Mesendoderm (in vitro differentiated cells): ENCODE data around the gene NAMPT.

Experiments
- DNase-seq: peaks from one replicate; pipeline ENCODE4 v3.0.0; 2013
- H2AK5ac ChIP-seq: 2 replicates; pipeline ENCODE4 v1.6.1; 2013; ENCODE audit warnings: low read length, inconsistent platforms
- H2BK120ac ChIP-seq: 2 replicates; pipeline ENCODE4 v1.6.1; 2013; ENCODE audit warnings: low read depth, mild to moderate bottlenecking, low read length, moderate library complexity, mixed read lengths
- H2BK15ac ChIP-seq: replicated peaks from 2 replicates; pipeline ENCODE4 v1.6.1; 2013; ENCODE audit warnings: low read depth, mild to moderate bottlenecking, moderate library complexity
- H2BK5ac ChIP-seq: 2 replicates; pipeline ENCODE4 v1.6.1; 2013; ENCODE audit warnings: low read length, inconsistent platforms
- H3K18ac ChIP-seq: 2 replicates; pipeline ENCODE4 v1.6.1; 2013; ENCODE audit warnings: mild to moderate bottlenecking, low read length, mixed read lengths
- H3K23ac ChIP-seq: one replicate; pipeline ENCODE4 v1.6.1; 2013; ENCODE audit warnings: low read length
- H3K27ac ChIP-seq: 2 replicates; pipeline ENCODE4 v1.5.1; 2013; ENCODE audit warnings: low read depth, mild to moderate bottlenecking, inconsistent platforms, low read length, moderate library complexity
- H3K27me3 ChIP-seq: 2 replicates; pipeline ENCODE4 v1.6.1; 2013; ENCODE audit warnings: low read length, control low read depth, mild to moderate bottlenecking, inconsistent platforms; ENCODE audit not compliant: insufficient read depth, poor library complexity
- H3K36me3 ChIP-seq: 2 replicates; pipeline ENCODE4 v1.6.1; 2013; ENCODE audit warnings: low read length, inconsistent platforms; ENCODE audit not compliant: control insufficient read depth, insufficient read depth
- H3K4ac ChIP-seq: one replicate; pipeline ENCODE4 v1.6.1; 2013; ENCODE audit warnings: low read depth, mild to moderate bottlenecking, low read length, moderate library complexity
- H3K4me1 ChIP-seq: 2 replicates; pipeline ENCODE4 v1.6.1; 2013; ENCODE audit warnings: low read depth, low read length, inconsistent platforms; ENCODE audit not compliant: control insufficient read depth
- H3K4me2 ChIP-seq: 2 replicates; pipeline ENCODE4 v1.6.1; 2013; ENCODE audit warnings: low read length
- H3K4me3 ChIP-seq: 2 replicates; pipeline ENCODE4 v1.5.1; 2013; ENCODE audit warnings: mild to moderate bottlenecking, low read length
- H3K56ac ChIP-seq: one replicate; pipeline ENCODE4 v1.6.1; 2013; ENCODE audit warnings: low read length
- H3K79me1 ChIP-seq: 2 replicates; pipeline ENCODE4 v1.6.1; 2013; ENCODE audit warnings: low read length, inconsistent platforms
- H3K79me2 ChIP-seq: 2 replicates; pipeline ENCODE4 v1.6.1; 2013; ENCODE audit warnings: mild to moderate bottlenecking, low read length; ENCODE audit not compliant: control insufficient read depth, insufficient read depth
- H3K9ac ChIP-seq: 2 replicates; pipeline ENCODE4 v1.6.1; 2013; ENCODE audit warnings: low read length, inconsistent platforms
- H4K5ac ChIP-seq: one replicate; pipeline ENCODE4 v1.6.1; 2013; ENCODE audit warnings: low read length
- H4K8ac ChIP-seq: one replicate; pipeline ENCODE4 v1.6.1; 2013; ENCODE audit warnings: low read depth, mild to moderate bottlenecking, control low read depth, low read length, moderate library complexity
- WGBS: extraction: QIAGEN DNeasy Blood & Tissue Kit; methylation state at CpG from one replicate; pipeline ENCODE4 v1.1.7; 2013; ENCODE audit warnings: low lambda C conversion rate, missing lambda C conversion rate; ENCODE audit not compliant: insufficient coverage; ENCODE audit errors: extremely low coverage; 5-methylcytosine and 5-hydroxymethylcytosine counted together

NAMPT gene

GRCh38 chr7:106222545-106222944 is 62.2 kb downstream of the NAMPT start:
- no peak overlapping the region for H2AK5ac ChIP-seq
- H2BK5ac ChIP-seq: no peak overlapping the region
- H3K4me3 ChIP-seq: no peak overlapping the region
- no peak overlapping the region for H3K23ac ChIP-seq
- no peaks in the 10 kb centered on the region for H3K79me2 ChIP-seq
- no peaks in the 10 kb centered on the region for H3K79me1 ChIP-seq
- no peaks in the 10 kb centered on the region for H3K36me3 ChIP-seq
- no CpG with 5 or more reads among the region's 2 CpGs for WGBS
- H3K18ac ChIP-seq: no peak overlapping the region
- DNase-seq: no peak
- no peak overlapping the region for H2BK120ac ChIP-seq
- no peaks in the 10 kb centered on the region for H3K27me3 ChIP-seq
- H4K8ac ChIP-seq: no peak overlapping the region
- H3K9ac ChIP-seq: no peak overlapping the region
- no peak overlapping the region for H3K4me2 ChIP-seq
- H3K4me1 ChIP-seq: no peaks in the 10 kb centered on the region
- no peak overlapping the region for H3K27ac ChIP-seq
- no peak overlapping the region for H3K4ac ChIP-seq
- no peak overlapping the region for H2BK15ac ChIP-seq
- H4K5ac ChIP-seq: no peak overlapping the region
- no peak overlapping the region for H3K56ac ChIP-seq

DNA sequence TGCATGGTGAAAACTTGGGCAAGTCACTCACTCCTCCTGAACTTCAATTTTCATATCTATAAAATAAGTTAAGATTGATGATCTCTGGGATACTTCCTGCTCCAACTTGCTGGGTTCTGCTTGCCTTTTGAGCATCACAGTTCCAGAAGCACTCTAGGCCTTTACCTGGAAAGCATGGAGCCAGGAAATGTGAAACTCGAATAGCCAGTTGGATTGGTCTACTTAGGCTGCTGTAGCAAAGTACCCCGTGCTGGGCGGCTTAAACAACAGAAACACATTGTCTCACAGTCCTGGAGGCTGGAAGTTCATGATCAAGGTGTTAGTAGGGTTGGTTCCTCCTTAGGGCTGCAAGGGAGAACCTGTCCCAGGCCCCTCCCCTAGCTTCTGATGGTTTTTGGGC is 64.5 kb downstream of the NAMPT start:
- no peak for DNase-seq
- no peak overlapping the region for H3K4me3 ChIP-seq
- peaks cover 2% of the 10 kb centered on the region for H3K4me1 ChIP-seq
- H2BK15ac ChIP-seq: no peak overlapping the region
- WGBS: no CpG with 5 or more reads among the region's 3 CpGs
- H3K56ac ChIP-seq: no peak overlapping the region
- no peak overlapping the region for H3K27ac ChIP-seq
- no peaks in the 10 kb centered on the region for H3K36me3 ChIP-seq
- H2BK5ac ChIP-seq: no peak overlapping the region
- no peak overlapping the region for H4K8ac ChIP-seq
- H3K4me2 ChIP-seq: no peak overlapping the region
- no peak overlapping the region for H3K4ac ChIP-seq
- no peak overlapping the region for H2AK5ac ChIP-seq
- H3K23ac ChIP-seq: no peak overlapping the region
- no peak overlapping the region for H4K5ac ChIP-seq
- no peak overlapping the region for H3K9ac ChIP-seq
- no peak overlapping the region for H2BK120ac ChIP-seq
- no peak overlapping the region for H3K18ac ChIP-seq
- no peaks in the 10 kb centered on the region for H3K79me1 ChIP-seq
- H3K79me2 ChIP-seq: no peaks in the 10 kb centered on the region
- H3K27me3 ChIP-seq: no peaks in the 10 kb centered on the region

GRCh38 chr7:106219170-106219569 is 65.6 kb downstream of the NAMPT start:
- H3K9ac ChIP-seq: no peak overlapping the region
- no peak overlapping the region for H3K4ac ChIP-seq
- no peak overlapping the region for H3K4me3 ChIP-seq
- H3K4me2 ChIP-seq: no peak overlapping the region
- no peak overlapping the region for H3K56ac ChIP-seq
- no peak overlapping the region for H3K27ac ChIP-seq
- WGBS: no CpG with 5 or more reads among the region's 3 CpGs
- H2BK120ac ChIP-seq: no peak overlapping the region
- H4K5ac ChIP-seq: no peak overlapping the region
- no peak for DNase-seq
- H3K18ac ChIP-seq: no peak overlapping the region
- H3K4me1 ChIP-seq: peaks cover 2% of the 10 kb centered on the region
- no peak overlapping the region for H2BK5ac ChIP-seq
- H3K23ac ChIP-seq: no peak overlapping the region
- H3K79me1 ChIP-seq: no peaks in the 10 kb centered on the region
- H3K79me2 ChIP-seq: no peaks in the 10 kb centered on the region
- no peaks in the 10 kb centered on the region for H3K36me3 ChIP-seq
- H2BK15ac ChIP-seq: no peak overlapping the region
- H2AK5ac ChIP-seq: no peak overlapping the region
- H4K8ac ChIP-seq: no peak overlapping the region
- H3K27me3 ChIP-seq: no peaks in the 10 kb centered on the region

GRCh38 chr7:106218546-106218945 is 66.2 kb downstream of the NAMPT start:
- H2BK120ac ChIP-seq: no peak overlapping the region
- no peak overlapping the region for H2BK15ac ChIP-seq
- H3K79me2 ChIP-seq: no peaks in the 10 kb centered on the region
- H3K27me3 ChIP-seq: no peaks in the 10 kb centered on the region
- WGBS: no CpG with 5 or more reads among the region's 3 CpGs
- H3K4ac ChIP-seq: no peak overlapping the region
- no peak overlapping the region for H2AK5ac ChIP-seq
- no peak overlapping the region for H4K5ac ChIP-seq
- H2BK5ac ChIP-seq: no peak overlapping the region
- no peaks in the 10 kb centered on the region for H3K36me3 ChIP-seq
- no peak overlapping the region for H3K23ac ChIP-seq
- no peak overlapping the region for H3K56ac ChIP-seq
- no peak overlapping the region for H3K18ac ChIP-seq
- DNase-seq: no peak
- no peaks in the 10 kb centered on the region for H3K79me1 ChIP-seq
- H4K8ac ChIP-seq: no peak overlapping the region
- H3K9ac ChIP-seq: no peak overlapping the region
- no peak overlapping the region for H3K4me3 ChIP-seq
- H3K4me2 ChIP-seq: no peak overlapping the region
- peaks cover 2% of the 10 kb centered on the region for H3K4me1 ChIP-seq
- H3K27ac ChIP-seq: no peak overlapping the region

- Histone ChIP-seq H2BK5ac (no peak overlapping the region), H3K4me2 (no peak overlapping the region), H3K27ac (no peak overlapping the region), H3K4me3 (no peak overlapping the region), H3K18ac (no peak overlapping the region), H3K23ac (no peak overlapping the region), H3K36me3 (no peaks in the 10 kb centered on the region), H3K4ac (no peak overlapping the region), H4K8ac (no peak overlapping the region), H2BK120ac (no peak overlapping the region), H3K56ac (no peak overlapping the region), H3K4me1 (peaks cover 2% of the 10 kb centered on the region), H3K79me2 (no peaks in the 10 kb centered on the region), H2AK5ac (no peak overlapping the region), H4K5ac (no peak overlapping the region), H2BK15ac (no peak overlapping the region), H3K79me1 (no peaks in the 10 kb centered on the region), H3K27me3 (no peaks in the 10 kb centered on the region), H3K9ac (no peak overlapping the region)
- DNase-seq: peak; percentile 5
- no CpG with 5 or more reads among the region's 8 CpGs for WGBS
Measured at GRCh38 chr7:106216923-106217542, 67.8 kb downstream of the NAMPT start.

DNA sequence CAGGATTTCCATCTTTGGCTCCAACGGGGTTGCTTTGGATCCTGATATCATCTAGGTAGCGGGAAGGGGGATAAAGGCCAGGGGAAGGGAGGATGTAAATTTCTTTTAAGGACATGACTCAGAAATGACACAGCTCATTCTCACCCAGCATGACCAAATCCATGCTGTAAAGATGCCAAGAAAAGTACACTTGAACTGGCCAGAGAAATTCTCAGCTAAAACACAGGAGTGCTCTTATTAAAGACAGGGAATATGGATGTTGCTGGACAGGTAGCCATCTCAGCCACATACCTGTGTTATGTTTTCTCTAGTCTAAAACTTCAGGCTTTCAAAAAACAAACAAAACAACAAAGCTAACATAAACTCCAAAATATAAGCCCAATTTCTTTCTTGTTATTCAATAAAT is 68.3 kb downstream of the NAMPT start:
- DNase-seq: peak; percentile 62
- no peak overlapping the region for H3K56ac ChIP-seq
- WGBS: no CpG with 5 or more reads among the region's 2 CpGs
- no peak overlapping the region for H3K9ac ChIP-seq
- H2BK5ac ChIP-seq: no peak overlapping the region
- H3K23ac ChIP-seq: no peak overlapping the region
- H3K18ac ChIP-seq: no peak overlapping the region
- H3K4me3 ChIP-seq: no peak overlapping the region
- H4K8ac ChIP-seq: no peak overlapping the region
- no peak overlapping the region for H3K4ac ChIP-seq
- H2BK120ac ChIP-seq: no peak overlapping the region
- H2BK15ac ChIP-seq: no peak overlapping the region
- H3K79me1 ChIP-seq: no peaks in the 10 kb centered on the region
- H4K5ac ChIP-seq: no peak overlapping the region
- no peak overlapping the region for H2AK5ac ChIP-seq
- H3K79me2 ChIP-seq: no peaks in the 10 kb centered on the region
- no peak overlapping the region for H3K27ac ChIP-seq
- H3K27me3 ChIP-seq: no peaks in the 10 kb centered on the region
- no peak overlapping the region for H3K4me2 ChIP-seq
- no peaks in the 10 kb centered on the region for H3K36me3 ChIP-seq
- H3K4me1 ChIP-seq: peaks cover 2% of the 10 kb centered on the region
